B cell (primary cell): Measurements from ENCODE around the gene AUTS2. TPM values are rescaled to one million over a fixed set of nuclear protein-coding genes. Genes with fewer than 3 reads are reported as not detected.

ENCODE experiments used
- ATAC-seq: fragments of 200-7000 bp; cut with Tn5 transposase; one replicate; pipeline ENCODE4 v1.10.0; 2021; ENCODE audit warnings: low read depth, mild to moderate bottlenecking, moderate number of reproducible peaks, moderate library complexity
- CTCF ChIA-PET: fragments of 350-600 bp; sonication (Branson Sonifier 250); formaldehyde crosslinking; loops from one replicate; lab custom pipeline; 2021; ENCODE audit warnings: antibody characterized with exemption, inconsistent platforms; lab: Charles Lee
- POLR2A ChIA-PET: fragments of 350-600 bp; sonication (Branson Sonifier 250); formaldehyde crosslinking; loops from one replicate; lab custom pipeline; 2021; ENCODE audit warnings: antibody characterized with exemption; lab: Charles Lee
- DNase-seq: peaks from one replicate; pipeline ENCODE4 v3.0.0; 2013
- H2AFZ ChIP-seq: 2 replicates; pipeline ENCODE4 v1.6.1; 2012; ENCODE audit warnings: mild to moderate bottlenecking, low read depth, low read length; ENCODE audit not compliant: insufficient read depth, poor library complexity, severe bottlenecking
- H3K27ac ChIP-seq, 2 donors: 1 replicate in 1 of 2; 2 replicates in 1 of 2; pipeline ENCODE4 v1.5.1; 2012 to 2013; ENCODE audit warnings: low read length in 2 of 2, mild to moderate bottlenecking in 2 of 2, moderate library complexity in 1 of 2
- H3K27me3 ChIP-seq, 4 experiments: fragments of 200-600 bp in 1 of 4; sonication (generic) in 1 of 4; replicated peaks in 1 of 4; 1 replicate in 2 of 4; 2 replicates in 2 of 4; pipeline versions ENCODE4 v1.6.1 to v1.7.0; 2013 to 2016; ENCODE audit warnings: low read length in 3 of 4, mild to moderate bottlenecking in 2 of 4, mixed read lengths in 1 of 4, moderate library complexity in 1 of 4; ENCODE audit not compliant: insufficient read depth in 4 of 4, control insufficient read depth in 3 of 4; ENCODE audit errors: control extremely low read depth in 1 of 4
- H3K36me3 ChIP-seq, 2 experiments: replicated peaks in 1 of 2; 1 replicate in 1 of 2; 2 replicates in 1 of 2; pipeline versions ENCODE4 v1.6.1 to v1.7.1; 2013; ENCODE audit warnings: low read length in 1 of 2; ENCODE audit not compliant: insufficient read depth in 2 of 2, control insufficient read depth in 1 of 2; ENCODE audit errors: control extremely low read depth in 1 of 2, extremely low read depth in 1 of 2
- H3K4me1 ChIP-seq, 2 donors: fragments of 200-600 bp in 1 of 2; sonication (generic) in 1 of 2; 1 replicate in 1 of 2; 2 replicates in 1 of 2; pipeline versions ENCODE4 v1.5.1 to v1.6.1; 2013 to 2017; ENCODE audit warnings: low read length in 2 of 2; ENCODE audit not compliant: control insufficient read depth in 2 of 2, insufficient read depth in 2 of 2
- H3K4me2 ChIP-seq: replicated peaks from 2 replicates; pipeline ENCODE3; 2012; ENCODE audit warnings: mild to moderate bottlenecking, low read depth, low read length; ENCODE audit not compliant: poor library complexity, severe bottlenecking
- H3K4me3 ChIP-seq, 5 experiments: fragments of 200-600 bp in 1 of 5; sonication (generic) in 1 of 5; 1 replicate in 3 of 5; 2 replicates in 2 of 5; pipeline versions ENCODE4 v1.5.1 to v1.7.0; 2011 to 2016; ENCODE audit warnings: low read length in 4 of 5, mild to moderate bottlenecking in 4 of 5, low read depth in 2 of 5, control low read depth in 1 of 5, moderate library complexity in 1 of 5; ENCODE audit not compliant: insufficient read depth in 1 of 5; ENCODE audit errors: control extremely low read depth in 1 of 5, extremely low read depth in 1 of 5
- H3K79me2 ChIP-seq: fragments of 200-600 bp; sonication (generic); one replicate; pipeline ENCODE4 v1.6.0; 2016; ENCODE audit warnings: low read length; ENCODE audit not compliant: control insufficient read depth, insufficient read depth
- H3K9ac ChIP-seq: fragments of 200-600 bp; sonication (generic); 2 replicates; pipeline ENCODE4 v1.6.1; 2017; ENCODE audit warnings: mild to moderate bottlenecking, low read length, moderate library complexity
- H3K9me3 ChIP-seq, 3 donors: one replicate each; pipeline versions ENCODE4 v1.6.1 to v1.7.1; 2013; ENCODE audit warnings: low read length in 2 of 3; ENCODE audit not compliant: control insufficient read depth in 2 of 3, insufficient read depth in 1 of 3; ENCODE audit errors: control extremely low read depth in 1 of 3
- H4K20me1 ChIP-seq: 2 replicates; pipeline ENCODE4 v1.6.0; 2012; ENCODE audit warnings: mild to moderate bottlenecking, low read length; ENCODE audit not compliant: insufficient read depth, control insufficient read depth, poor library complexity, severe bottlenecking
- H3K27ac Mint-ChIP-seq: one replicate; pipeline ENCODE4 v1.8.0; 2021; ENCODE audit warnings: mixed read lengths
- H3K27me3 Mint-ChIP-seq: one replicate; pipeline ENCODE4 v1.8.0; 2021; ENCODE audit warnings: mixed read lengths
- H3K4me1 Mint-ChIP-seq: one replicate; pipeline ENCODE4 v1.8.0; 2021; ENCODE audit warnings: mixed read lengths
- H3K4me3 Mint-ChIP-seq: one replicate; pipeline ENCODE4 v1.8.0; 2021; ENCODE audit warnings: mixed read lengths
- H3K9me3 Mint-ChIP-seq: one replicate; pipeline ENCODE4 v1.8.0; 2022; ENCODE audit warnings: mixed read lengths; ENCODE audit not compliant: insufficient read depth
- EZH2 ChIP-seq: IDR thresholded peaks from 2 replicates; pipeline ENCODE4 v1.6.1; 2012; ENCODE audit warnings: borderline replicate concordance, low read depth, mild to moderate bottlenecking, moderate library complexity, low read length; ENCODE audit not compliant: insufficient read depth, poor library complexity, severe bottlenecking
- WGBS: methylation state at CpG from one replicate; pipeline ENCODE4 v1.1.5; 2013; ENCODE audit warnings: missing lambda C conversion rate; ENCODE audit not compliant: insufficient coverage; 5-methylcytosine and 5-hydroxymethylcytosine counted together
- intact Hi-C: fragments of 100-400 bp; cut with micrococcal nuclease; formaldehyde crosslinking; loops from one replicate; pipeline ENCODE4 v1.10.0; 2022
- polyA plus RNA-seq: library from polyadenylated mRNA; depleted of rRNA; stranded (reverse); fragments of >200 nt; gene quantifications from 2 replicates; pipeline ENCODE4 v1.2.3, GENCODE V29; 2012
- total RNA-seq, 2 donors: library from RNA; stranded (reverse); fragments of 120-200 nt in 1 of 2; gene quantifications; 1 replicate in 1 of 2; 2 replicates in 1 of 2; pipeline versions ENCODE4 v1.2.3 to v1.2.4, GENCODE V29; 2013 to 2022
- TF ChIP-seq, protein P1 (sequence below): fragments of 200-600 bp; IDR thresholded peaks from one replicate; pipeline ENCODE4 v1.8.0; 2022; ENCODE audit warnings: antibody characterized with exemption, mild to moderate bottlenecking

AUTS2 gene
- total and polyA plus RNA-seq, 2 donors (not counting 1 experiment from before 2014, with no cell fraction given), result 22.3 to 35.0 TPM

DNA sequence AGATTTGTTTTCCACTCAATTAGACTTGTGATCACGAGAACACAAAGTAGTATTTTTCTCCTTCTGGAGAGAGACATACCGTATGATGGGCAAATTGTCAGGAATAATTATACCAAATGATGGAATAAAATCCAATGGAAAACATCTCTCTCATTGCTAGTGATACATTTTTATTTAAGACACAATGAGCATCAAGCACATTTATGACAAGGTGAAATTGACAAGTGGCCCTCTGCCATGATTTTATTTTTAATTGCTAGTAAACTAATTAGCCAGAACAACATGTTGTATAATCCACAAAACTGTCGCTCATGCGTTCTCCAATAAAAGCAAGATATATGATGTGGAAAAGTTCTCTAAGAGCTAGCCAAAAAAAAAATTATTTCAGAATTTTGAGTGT is 620.8 kb downstream of the AUTS2 start:
- ATAC-seq (no peak), DNase-seq (no peak)
- POLR2A ChIA-PET, result no interaction called here
- Histone ChIP-seq H3K4me1 (no peaks in the 10 kb centered on the region), H3K4me2 (no peak overlapping the region), H3K79me2 (no peaks in the 10 kb centered on the region), H3K9ac (no peak overlapping the region), H3K27me3 (no peaks in the 10 kb centered on the region), H2AFZ (no peak overlapping the region), H3K4me3 (no peak overlapping the region), H4K20me1 (no peaks in the 10 kb centered on the region), H3K36me3 (no peaks in the 10 kb centered on the region), H3K9me3 (no peaks in the 10 kb centered on the region), H3K27ac (no peak overlapping the region)
- WGBS, result no CpG with 5 or more reads among the region's 4 CpGs
- no peaks in the 10 kb centered on the region for H3K4me1 Mint-ChIP-seq
- no peak overlapping the region for H3K4me3 Mint-ChIP-seq
- CTCF ChIA-PET, result no interaction called here
- H3K9me3 Mint-ChIP-seq, result no peaks in the 10 kb centered on the region
- intact Hi-C loops, result no loop called here
- no peaks in the 10 kb centered on the region for H3K27me3 Mint-ChIP-seq
- H3K27ac Mint-ChIP-seq, result no peak overlapping the region
- TF ChIP-seq, protein P1, sequence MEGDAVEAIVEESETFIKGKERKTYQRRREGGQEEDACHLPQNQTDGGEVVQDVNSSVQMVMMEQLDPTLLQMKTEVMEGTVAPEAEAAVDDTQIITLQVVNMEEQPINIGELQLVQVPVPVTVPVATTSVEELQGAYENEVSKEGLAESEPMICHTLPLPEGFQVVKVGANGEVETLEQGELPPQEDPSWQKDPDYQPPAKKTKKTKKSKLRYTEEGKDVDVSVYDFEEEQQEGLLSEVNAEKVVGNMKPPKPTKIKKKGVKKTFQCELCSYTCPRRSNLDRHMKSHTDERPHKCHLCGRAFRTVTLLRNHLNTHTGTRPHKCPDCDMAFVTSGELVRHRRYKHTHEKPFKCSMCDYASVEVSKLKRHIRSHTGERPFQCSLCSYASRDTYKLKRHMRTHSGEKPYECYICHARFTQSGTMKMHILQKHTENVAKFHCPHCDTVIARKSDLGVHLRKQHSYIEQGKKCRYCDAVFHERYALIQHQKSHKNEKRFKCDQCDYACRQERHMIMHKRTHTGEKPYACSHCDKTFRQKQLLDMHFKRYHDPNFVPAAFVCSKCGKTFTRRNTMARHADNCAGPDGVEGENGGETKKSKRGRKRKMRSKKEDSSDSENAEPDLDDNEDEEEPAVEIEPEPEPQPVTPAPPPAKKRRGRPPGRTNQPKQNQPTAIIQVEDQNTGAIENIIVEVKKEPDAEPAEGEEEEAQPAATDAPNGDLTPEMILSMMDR, result no peak
- TF ChIP-seq EZH2, result no peak

DNA sequence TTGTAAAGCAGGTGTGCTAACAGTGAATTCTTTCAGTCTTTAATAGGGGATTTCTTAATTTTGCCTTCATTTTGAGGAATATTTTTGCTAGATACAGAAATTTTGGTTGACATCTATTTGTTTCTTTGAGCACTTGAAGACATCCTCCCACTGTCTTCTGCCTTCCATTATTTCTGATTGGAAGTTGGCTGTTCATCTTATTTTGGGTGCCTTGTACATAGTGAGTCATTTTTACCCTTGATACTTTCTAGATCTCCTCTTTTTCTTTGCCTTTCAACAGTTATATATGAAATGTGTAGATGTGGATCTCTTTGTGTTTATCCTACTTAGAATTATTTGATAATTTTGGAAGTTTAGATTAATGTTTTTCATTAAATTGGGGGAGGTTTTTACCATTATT is 631.0 kb downstream of the AUTS2 start:
- no peaks in the 10 kb centered on the region for H3K27me3 ChIP-seq
- TF ChIP-seq, protein P1, result no peak
- TF ChIP-seq EZH2, result no peak
- no peaks in the 10 kb centered on the region for H3K4me1 ChIP-seq
- H3K27ac ChIP-seq, result no peak overlapping the region
- peaks cover 0 to 2% of the 10 kb centered on the region in 2 experiments for H3K36me3 ChIP-seq
- peaks cover 19% of the 10 kb centered on the region for H3K9me3 Mint-ChIP-seq
- no peak overlapping the region for H2AFZ ChIP-seq
- peaks cover 2 to 21% (median 11%) of the 10 kb centered on the region in 3 donors for H3K9me3 ChIP-seq
- H3K4me2 ChIP-seq, result no peak overlapping the region
- no peaks in the 10 kb centered on the region for H3K4me1 Mint-ChIP-seq
- H3K9ac ChIP-seq, result no peak overlapping the region
- ChIA-PET CTCF (no interaction called here), POLR2A (no interaction called here)
- H3K4me3 ChIP-seq, result no peak overlapping the region
- ATAC-seq (no peak), DNase-seq (no peak)
- H3K79me2 ChIP-seq, result no peaks in the 10 kb centered on the region
- H3K27me3 Mint-ChIP-seq, result no peaks in the 10 kb centered on the region
- intact Hi-C loops, result no loop called here
- H3K4me3 Mint-ChIP-seq, result no peak overlapping the region
- no peaks in the 10 kb centered on the region for H4K20me1 ChIP-seq
- no peak overlapping the region for H3K27ac Mint-ChIP-seq
